ENCODE data around the gene RBMS1. TPM values are rescaled to one million over a fixed set of nuclear protein-coding genes. Genes with fewer than 3 reads are reported as not detected.

Gene RBMS1
- total and polyA plus RNA-seq, 2 of the 13 experiments (the other 11 are each of a cell fraction or from before 2014, with no cell fraction given): 55.5 to 110 TPM

- no TSS peak for BruUV-seq (replicated peaks)
- no peak overlapping the region for H2AFZ ChIP-seq (ENCODE audit: low read length)
- ChIA-PET CTCF (ENCODE audit: low intra/inter-chr PET ratio, low total read pairs) (no interaction called here), POLR2A (no interaction called here)
- no peak overlapping the region for H3K9ac ChIP-seq (ENCODE audit: insufficient read depth, low read depth, low read length)
- intact Hi-C loops (cut with micrococcal nuclease; ENCODE audit: unreplicated experiment): no loop called here
- ATAC-seq (no peak), DNase-seq (ENCODE audit: low spot score) (no peak), FAIRE-seq (no peak)
- in situ Hi-C loops (cut with HindIII; ENCODE audit: extremely low pct_ligation_motif_present, low pct_unique_long_range_greater_than_20kb): no loop called here
- no peaks in the 10 kb centered on the region for H3K9me3 ChIP-seq (ENCODE audit: low read length)
- no peak overlapping the region for H3K4me2 ChIP-seq (ENCODE audit: low read depth, low read length)
- 92% methylated on average over 6 of the region's 6 CpGs for WGBS (ENCODE audit: low lambda C conversion rate)
- H3K79me2 ChIP-seq (ENCODE audit: insufficient read depth, low read length): peaks cover 79% of the 10 kb centered on the region
- no peak overlapping the region for H3K4me3 ChIP-seq (replicated peaks in 1 of 3; ENCODE audit: insufficient read depth in 1 of 3, low read depth in 2 of 3, low read length in 3 of 3)
- H3K4me1 ChIP-seq (ENCODE audit: insufficient read depth, low read length): peaks cover 26% of the 10 kb centered on the region
- no peaks in the 10 kb centered on the region for H3K27me3 ChIP-seq (ENCODE audit: control insufficient read depth in 1 of 2, insufficient read depth in 2 of 2, low read length in 2 of 2)
- H3K36me3 ChIP-seq (replicated peaks in 1 of 2; ENCODE audit: control insufficient read depth in 1 of 2, insufficient read depth in 2 of 2, low read length in 2 of 2): peaks cover 0 to 3% of the 10 kb centered on the region in 2 experiments; a peak in 1 of 5 replicates
- H3K27ac ChIP-seq (ENCODE audit: extremely low read length, insufficient read depth, low read length): no peak overlapping the region
- no peak for TF ChIP-seq ATF1 (CRISPR knock-in tag; IDR thresholded peaks at IDR 0.05)
- peaks cover 35% of the 10 kb centered on the region; the same call in 1 of the 2 replicates for H4K20me1 ChIP-seq (ENCODE audit: insufficient read depth, low read length)
These were observed 19.3 kb downstream of the RBMS1 start for GRCh38 chr2:160474319-160474645.

- CTCF ChIA-PET (ENCODE audit: low intra/inter-chr PET ratio, low total read pairs): no interaction called here
- intact Hi-C loops (cut with micrococcal nuclease; ENCODE audit: unreplicated experiment) (no loop called here), in situ Hi-C loops (cut with HindIII; ENCODE audit: extremely low pct_ligation_motif_present, low pct_unique_long_range_greater_than_20kb) (no loop called here)
- BruUV-seq (replicated peaks): TSS peak; percentile 5
- Histone ChIP-seq H3K4me3 (replicated peaks in 1 of 3; ENCODE audit: insufficient read depth in 1 of 3, low read depth in 2 of 3, low read length in 3 of 3) (no peak overlapping the region), H3K4me2 (ENCODE audit: low read depth, low read length) (no peak overlapping the region), H3K79me2 (ENCODE audit: insufficient read depth, low read length) (peaks cover 79% of the 10 kb centered on the region), H3K9me3 (ENCODE audit: low read length) (no peaks in the 10 kb centered on the region), H2AFZ (ENCODE audit: low read length) (no peak overlapping the region), H3K27me3 (ENCODE audit: control insufficient read depth in 1 of 2, insufficient read depth in 2 of 2, low read length in 2 of 2) (no peaks in the 10 kb centered on the region), H3K27ac (ENCODE audit: extremely low read length, insufficient read depth, low read length) (no peak overlapping the region), H3K9ac (ENCODE audit: insufficient read depth, low read depth, low read length) (no peak overlapping the region), H4K20me1 (ENCODE audit: insufficient read depth, low read length) (peaks cover 34% of the 10 kb centered on the region; the same call in 1 of the 2 replicates), H3K4me1 (ENCODE audit: insufficient read depth, low read length) (peaks cover 21% of the 10 kb centered on the region), H3K36me3 (replicated peaks in 1 of 2; ENCODE audit: control insufficient read depth in 1 of 2, insufficient read depth in 2 of 2, low read length in 2 of 2) (no peaks in the 10 kb centered on the region)
- FAIRE-seq (no peak), DNase-seq (ENCODE audit: low spot score) (no peak), ATAC-seq (no peak)
- no peak for TF ChIP-seq ZNF709 (CRISPR knock-in tag; IDR thresholded peaks at IDR 0.05)
- TF ChIP-seq ZNF33A (CRISPR knock-in tag; IDR thresholded peaks at IDR 0.05; ENCODE audit: borderline replicate concordance): no peak
- no peak for TF ChIP-seq NCOA5 (CRISPR knock-in tag; IDR thresholded peaks at IDR 0.05)
- peak; percentile 57; the same call in 1 of the 2 replicates for TF ChIP-seq RFX1 (IDR thresholded peaks at IDR 0.05)
- no peak for TF ChIP-seq ZNF713 (CRISPR knock-in tag; IDR thresholded peaks at IDR 0.05)
- no peak for TF ChIP-seq TCF7L2 (IDR thresholded peaks at IDR 0.05; ENCODE audit: low read depth, low read length)
- no peak for TF ChIP-seq NR2F1 (CRISPR knock-in tag; IDR thresholded peaks at IDR 0.05)
- no peak for TF ChIP-seq POLR2G (IDR thresholded peaks at IDR 0.05; ENCODE audit: low read depth, low read length)
- no peak for TF ChIP-seq ZHX2 (IDR thresholded peaks at IDR 0.05; ENCODE audit: low read depth)
- no peak for TF ChIP-seq ZHX2 (CRISPR knock-in tag; IDR thresholded peaks at IDR 0.05; ENCODE audit: borderline replicate concordance)
- WGBS (ENCODE audit: low lambda C conversion rate): 89% methylated on average over 2 of the region's 2 CpGs
- POLR2A ChIA-PET: no interaction called here
These were observed 19.9 kb downstream of the RBMS1 start for GRCh38 chr2:160473468-160474318.

Data from HepG2 (cell line).